Measurements from ENCODE around the gene ATXN7L1.

ATXN7L1 gene

DNA sequence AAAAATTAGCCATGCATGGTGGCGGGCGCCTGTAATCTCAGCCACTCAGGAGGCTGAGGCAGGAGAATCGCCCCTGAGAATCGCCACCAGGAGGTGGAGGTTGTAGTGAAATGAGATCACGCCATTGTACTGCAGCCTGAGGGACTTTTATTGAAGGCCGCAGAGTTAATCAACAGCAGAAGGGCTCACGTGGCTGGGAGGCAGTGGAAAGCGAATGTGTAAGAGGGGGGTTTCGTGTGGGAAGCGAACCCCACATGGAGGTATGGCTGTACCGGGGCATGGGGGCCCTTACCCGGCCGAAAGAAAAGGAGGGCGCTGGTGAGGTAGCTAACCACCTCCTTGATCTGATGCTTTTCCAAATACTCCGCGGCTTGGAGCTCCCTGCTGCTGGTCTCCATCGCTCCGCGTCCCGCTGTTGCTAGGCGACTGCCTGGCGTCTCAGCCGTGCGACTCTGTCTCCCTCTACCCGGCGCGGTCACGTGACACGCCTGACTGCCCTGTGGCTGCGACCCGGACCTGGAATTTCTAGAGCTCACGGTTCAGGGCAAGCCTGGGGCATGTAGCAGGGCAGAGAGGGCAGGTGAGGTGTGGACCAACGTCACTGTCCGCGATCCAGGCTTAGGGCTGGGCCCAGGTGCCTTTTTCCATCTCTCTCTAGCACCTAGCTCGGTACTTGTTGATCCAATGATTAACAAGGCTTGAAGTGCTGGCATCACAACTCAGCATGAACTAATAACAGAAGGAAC lies 295.2 kb downstream of the ATXN7L1 start, which contains the start of gene EFCAB10:
Gene EFCAB10 (minus strand): TSS at position 428 of the 746 bp plus-strand sequence. CDS start 30 bp downstream, at position 398.
- DNase-seq (ENCODE audit: low spot score): peak; percentile 72

DNA sequence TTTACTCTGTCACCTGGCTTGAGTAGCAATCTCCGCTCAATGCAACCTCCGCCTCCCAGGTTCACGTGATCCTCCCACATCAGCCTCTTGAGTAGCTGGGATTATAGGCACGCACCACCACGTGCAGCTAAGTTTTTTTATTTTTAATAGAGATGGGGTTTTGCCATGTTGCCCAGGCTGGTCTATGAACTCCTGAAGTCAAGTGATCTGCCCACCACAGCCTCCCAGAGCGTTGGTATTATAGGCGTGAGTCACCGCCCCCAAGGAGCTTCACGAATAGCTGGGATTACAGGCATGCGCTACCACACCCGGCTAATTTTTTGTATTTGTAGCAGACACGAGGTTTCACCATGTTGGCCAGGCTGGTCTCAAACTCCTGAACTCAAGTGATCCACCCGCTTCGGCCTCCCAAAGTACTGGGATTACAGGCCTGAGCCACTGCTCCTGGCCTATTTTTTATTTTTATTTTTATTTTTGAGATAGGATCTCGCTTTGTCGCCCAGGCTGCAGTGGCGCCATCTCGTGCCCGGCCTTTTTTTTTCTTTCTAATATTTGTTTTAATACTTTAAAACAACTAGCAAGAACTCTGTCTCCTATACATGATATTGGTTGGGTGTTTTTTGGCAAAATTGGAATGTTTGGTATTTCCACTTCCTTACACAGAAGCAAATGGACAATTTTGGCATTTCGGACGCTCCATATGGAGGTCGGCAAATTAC lies 296.2 kb downstream of the ATXN7L1 start:
- no peak for DNase-seq (ENCODE audit: low spot score)

DNA sequence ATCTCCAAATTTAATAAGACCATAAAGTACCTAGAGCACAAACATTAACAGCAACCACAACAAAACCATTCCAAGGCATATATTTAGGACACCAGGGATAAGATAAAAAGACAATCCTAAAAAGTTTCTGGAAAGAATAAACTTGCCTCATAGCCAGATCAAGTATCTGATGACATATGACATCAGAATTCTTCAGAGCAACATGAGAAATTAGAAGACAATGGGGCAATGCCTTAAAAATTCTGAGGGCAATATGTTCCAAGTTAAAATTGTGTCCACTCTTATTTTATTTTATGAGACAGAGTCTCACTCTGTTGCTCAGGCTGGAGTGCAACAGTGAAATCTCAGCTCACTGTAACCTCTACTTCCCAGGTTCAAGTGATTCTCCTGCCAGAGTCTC lies 297.9 kb downstream of the ATXN7L1 start:
- no peak for DNase-seq (ENCODE audit: low spot score)

DNA sequence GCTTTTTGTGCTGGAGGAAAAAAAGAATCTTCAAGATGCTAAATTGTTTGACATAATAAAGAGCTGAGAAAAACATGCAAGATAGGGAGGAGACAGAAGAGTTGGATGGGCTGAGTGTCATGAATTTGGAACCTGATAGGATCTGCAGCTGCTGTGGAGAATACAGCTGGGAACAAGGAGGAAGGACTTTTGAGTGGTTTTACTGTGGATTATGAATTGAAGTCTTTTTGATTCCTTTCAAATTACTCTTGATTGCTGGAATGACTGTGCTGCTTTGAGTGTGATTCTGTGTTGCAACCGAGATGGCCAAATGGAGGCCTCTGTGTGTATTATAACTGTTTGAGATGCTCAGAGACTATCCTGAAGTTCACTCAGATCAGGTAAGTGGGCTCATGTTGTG lies 299.1 kb downstream of the ATXN7L1 start:
- DNase-seq (ENCODE audit: low spot score): no peak

DNA sequence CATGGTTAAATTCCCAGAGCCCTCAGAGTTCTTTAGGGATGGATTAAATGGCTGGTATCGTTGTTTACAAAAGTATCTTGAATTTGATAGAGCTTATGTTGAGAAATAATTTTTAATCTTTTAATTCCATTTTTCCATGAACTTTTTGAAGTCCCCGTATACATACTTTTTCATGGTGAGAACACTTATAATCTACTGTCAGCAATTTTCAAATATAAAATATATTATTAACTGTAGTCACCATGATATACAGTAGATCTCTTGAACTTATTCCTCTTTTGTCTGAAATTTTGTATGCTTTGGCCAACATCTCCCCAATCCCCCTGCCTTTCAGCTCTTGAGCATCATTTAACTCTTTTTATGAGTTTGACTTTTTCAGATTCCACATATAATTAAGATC lies 304.5 kb downstream of the ATXN7L1 start:
- no peak for DNase-seq (ENCODE audit: low spot score)

DNA sequence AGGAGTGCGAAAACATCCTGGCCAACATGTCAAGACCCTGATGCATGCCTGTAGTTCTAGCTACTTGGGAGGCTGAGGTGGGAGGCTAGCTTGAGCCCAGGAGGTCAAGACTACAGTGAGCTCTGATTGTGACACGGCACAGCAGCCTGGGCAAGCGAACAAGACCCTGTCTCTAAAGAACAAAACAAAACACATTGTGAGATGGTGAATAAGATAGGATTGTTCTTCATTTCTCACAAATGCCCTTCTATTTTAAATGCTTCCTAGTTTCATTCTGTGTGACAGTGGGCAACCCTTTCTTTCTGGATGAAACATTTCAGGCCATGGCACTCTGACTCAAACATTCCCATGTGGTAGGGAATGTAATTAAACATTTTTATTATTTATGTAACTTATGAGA lies 308.6 kb downstream of the ATXN7L1 start:
- DNase-seq (ENCODE audit: low spot score): no peak

DNA sequence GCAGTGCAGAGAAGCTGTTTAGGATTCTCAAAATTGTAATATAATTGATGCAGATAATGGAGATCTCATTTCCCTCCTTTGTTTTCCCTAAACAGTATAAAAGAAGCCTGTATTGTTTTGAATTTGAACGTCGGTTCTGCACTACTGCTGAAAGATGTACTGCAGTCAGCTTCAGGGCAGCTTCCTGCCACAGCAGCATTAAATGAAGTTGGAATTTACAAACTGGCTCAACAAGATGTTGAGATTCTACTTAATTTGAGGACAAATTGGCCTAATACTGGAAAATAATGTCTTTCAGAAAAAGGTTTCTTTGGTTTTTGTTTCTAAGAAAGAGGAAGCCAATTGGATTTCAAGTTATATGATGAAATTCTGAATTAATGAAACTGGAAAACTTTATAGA lies 309.4 kb downstream of the ATXN7L1 start:
- no peak for DNase-seq (ENCODE audit: low spot score)

DNA sequence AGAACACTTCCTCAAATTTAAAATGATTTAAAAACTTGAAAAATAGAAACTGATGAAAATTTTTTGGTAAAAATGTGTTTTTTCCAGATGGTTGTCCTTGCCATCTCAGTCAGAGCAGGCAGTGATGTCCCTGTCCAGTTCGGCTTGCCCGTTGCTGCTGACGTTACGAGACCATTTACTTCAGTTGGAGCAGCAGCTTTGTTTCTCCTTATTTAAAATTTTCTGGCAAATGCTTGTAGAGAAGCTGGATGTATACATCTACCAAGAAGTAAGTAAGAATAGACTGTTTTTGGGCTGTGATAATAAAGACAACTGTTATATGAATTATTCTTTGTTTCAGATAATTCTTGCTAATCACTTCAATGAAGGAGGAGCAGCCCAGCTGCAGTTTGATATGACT lies 311.2 kb downstream of the ATXN7L1 start:
- no peak for DNase-seq (ENCODE audit: low spot score)

DNA sequence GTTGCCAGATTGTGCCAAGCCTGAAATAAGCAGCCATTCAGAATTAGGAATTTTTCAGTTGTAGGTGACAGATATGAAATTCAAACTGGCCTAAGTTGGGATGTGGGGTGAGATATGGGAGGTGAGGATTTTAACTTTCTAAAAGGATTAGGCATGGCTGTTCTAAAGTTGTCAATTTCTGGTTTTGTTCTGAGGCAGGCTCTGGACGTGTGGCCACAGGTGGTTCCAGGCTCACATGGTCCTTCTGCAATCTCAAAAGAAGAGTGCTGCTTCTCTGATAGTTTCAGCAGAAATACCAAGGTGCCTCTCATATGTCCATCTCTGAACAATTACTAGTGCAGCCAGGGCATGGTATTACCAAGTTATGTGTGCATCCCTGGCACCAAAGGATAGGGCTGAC lies 316.5 kb downstream of the ATXN7L1 start:
- DNase-seq (ENCODE audit: low spot score): no peak

All from germinal center (tissue), 1 donor.